Activated T-helper 1 cell treated with anti-CD3 and anti-CD28 coated beads, Interleukin-12 subunit alpha, Interleukin-12 subunit beta, Interleukin-2, Interleukin-4 antibody, amounts not matched to agents 30 ng/mL and 10 ng/mL and 1 ng/mL, durations not matched to agents 14 hours and 24 hours and 36 hours (primary cell): ENCODE measurements around the gene GRB2. TPM values are rescaled to one million over a fixed set of nuclear protein-coding genes. Genes with fewer than 3 reads are reported as not detected.
"Not testable (repeated sequence)": the region's sequence is repeated elsewhere in the genome, so short reads cannot be mapped to it uniquely, and the experiment has no call there.

Source experiments
- DNase-seq: peaks from one replicate; pipeline ENCODE4 v3.0.0; 2021; ENCODE audit warnings: low spot score
- H3K27ac Mint-ChIP-seq: one replicate; pipeline ENCODE4 v1.8.0; 2021; ENCODE audit warnings: mild to moderate bottlenecking, mixed read lengths
- H3K27me3 Mint-ChIP-seq: one replicate; pipeline ENCODE4 v1.8.0; 2022; ENCODE audit warnings: mild to moderate bottlenecking, moderate library complexity, mixed read lengths; ENCODE audit not compliant: insufficient read depth
- H3K36me3 Mint-ChIP-seq: one replicate; pipeline ENCODE4 v1.8.0; 2021; ENCODE audit warnings: low read depth, mixed read lengths
- H3K4me1 Mint-ChIP-seq: one replicate; pipeline ENCODE4 v1.8.0; 2021; ENCODE audit warnings: low read depth, mixed read lengths
- H3K4me3 Mint-ChIP-seq: one replicate; pipeline ENCODE4 v1.8.0; 2021; ENCODE audit warnings: mild to moderate bottlenecking, moderate library complexity, mixed read lengths
- H3K9me3 Mint-ChIP-seq: one replicate; pipeline ENCODE4 v1.8.0; 2021; ENCODE audit warnings: mixed read lengths
- intact Hi-C: fragments of 100-400 bp; cut with micrococcal nuclease; formaldehyde crosslinking; loops from one replicate; pipeline ENCODE4 v1.15.1; 2024
- total RNA-seq: library from RNA; stranded (reverse); gene quantifications from 2 replicates; pipeline ENCODE4 v1.2.3, GENCODE V29; 2022

Gene GRB2
- total RNA-seq, 1 donor from 2014 or later: 172 TPM

- intact Hi-C loops: loop anchor here (2.0 to 5.0 kb wide), 3 partner anchors 33 to 48 kb away; partner anchors contain the start of gene GRB2
- no peaks in the 10 kb centered on the region for H3K9me3 Mint-ChIP-seq
- H3K27ac Mint-ChIP-seq: no peak overlapping the region
- no peaks in the 10 kb centered on the region for H3K27me3 Mint-ChIP-seq
- peaks cover 66% of the 10 kb centered on the region for H3K4me1 Mint-ChIP-seq
- no peak for DNase-seq
- no peak overlapping the region for H3K4me3 Mint-ChIP-seq
- peaks cover 3% of the 10 kb centered on the region for H3K36me3 Mint-ChIP-seq
Observed at GRCh38 chr17:75370286-75370915, 35.1 kb downstream of the GRB2 start.

DNA sequence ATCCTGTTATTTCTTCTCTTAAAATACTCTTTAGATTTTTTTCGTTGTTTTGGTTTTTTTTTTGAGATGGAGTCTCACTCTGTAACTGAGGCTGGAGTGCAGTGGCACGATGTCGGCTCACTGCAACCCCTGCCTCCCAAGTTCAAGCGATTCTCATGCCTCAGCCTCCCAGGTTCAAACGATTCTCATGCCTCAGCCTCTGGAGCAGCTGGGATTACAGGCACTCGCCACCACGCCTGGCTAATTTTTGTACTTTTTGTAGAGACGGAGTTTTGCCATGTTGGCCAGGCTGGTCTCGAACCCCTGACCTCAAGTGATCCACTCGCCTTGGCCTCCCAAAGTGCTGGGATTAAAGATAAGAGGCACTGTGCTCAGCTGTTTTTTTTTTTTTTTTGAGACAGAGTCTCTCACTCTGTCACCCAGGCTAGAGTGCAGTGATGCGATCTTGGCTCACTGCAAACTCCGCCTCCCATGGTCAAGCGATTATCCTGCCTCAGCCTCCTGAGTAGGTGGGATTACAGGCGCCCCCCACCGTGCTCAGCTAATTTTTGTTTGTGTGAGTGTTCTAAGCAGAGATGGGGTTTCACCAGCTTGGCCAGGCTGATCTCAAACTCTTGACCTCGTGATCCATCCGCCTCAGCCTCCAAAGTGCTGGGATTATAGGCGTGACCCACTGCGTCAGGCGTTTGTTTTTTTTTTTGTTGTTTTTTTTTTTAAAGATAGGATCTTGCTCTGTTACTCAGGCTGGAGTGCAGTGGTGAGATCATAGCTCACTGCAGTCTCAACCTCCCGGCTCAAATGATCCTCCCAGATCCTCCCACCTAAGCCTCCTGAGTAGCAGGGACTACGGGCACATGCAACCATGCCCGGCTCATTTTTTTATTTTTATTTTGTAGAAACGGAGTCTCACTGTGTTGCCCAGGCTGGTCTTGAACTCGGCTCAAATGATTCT lies 37.4 kb downstream of the GRB2 start:
- DNase-seq, H3K4me3 Mint-ChIP-seq, H3K36me3 Mint-ChIP-seq, intact Hi-C loops, H3K9me3 Mint-ChIP-seq, H3K27me3 Mint-ChIP-seq: not testable (repeated sequence)
- peaks cover 81% of the 10 kb centered on the region for H3K4me1 Mint-ChIP-seq
- H3K27ac Mint-ChIP-seq: peak overlapping the region; percentile 10

- intact Hi-C loops: no loop called here
- Mint-ChIP-seq H3K4me1 (peaks cover 83% of the 10 kb centered on the region), H3K27me3 (no peaks in the 10 kb centered on the region), H3K4me3 (no peak overlapping the region), H3K9me3 (no peaks in the 10 kb centered on the region), H3K27ac (no peak overlapping the region), H3K36me3 (no peaks in the 10 kb centered on the region)
- no peak for DNase-seq
Observed at GRCh38 chr17:75367312-75367711, 38.2 kb downstream of the GRB2 start.

DNA sequence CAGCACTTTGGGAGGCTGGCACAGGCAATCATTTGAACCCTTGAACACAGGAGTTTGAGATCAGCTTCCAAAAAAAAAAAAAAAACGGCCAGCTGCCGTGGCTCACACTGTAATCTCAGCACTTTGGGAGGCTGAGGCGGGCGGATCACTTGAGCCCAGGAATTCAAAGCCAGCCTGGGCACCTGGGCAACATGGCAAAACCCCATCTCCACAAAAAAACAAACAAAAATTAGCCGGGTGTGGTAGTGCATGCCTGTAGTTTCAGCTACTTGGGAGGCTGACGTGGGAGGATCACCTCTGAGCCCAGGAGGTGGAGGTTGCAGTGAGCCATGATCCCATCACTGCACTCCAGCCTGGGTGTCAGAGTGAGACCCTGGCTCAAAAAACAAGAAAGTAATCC lies 39.0 kb downstream of the GRB2 start:
- no peaks in the 10 kb centered on the region for H3K9me3 Mint-ChIP-seq
- H3K4me3 Mint-ChIP-seq: no peak overlapping the region
- DNase-seq: no peak
- intact Hi-C loops: no loop called here
- no peak overlapping the region for H3K27ac Mint-ChIP-seq
- H3K36me3 Mint-ChIP-seq: no peaks in the 10 kb centered on the region
- H3K4me1 Mint-ChIP-seq: peaks cover 80% of the 10 kb centered on the region
- H3K27me3 Mint-ChIP-seq: no peaks in the 10 kb centered on the region

- intact Hi-C loops: no loop called here
- H3K27ac Mint-ChIP-seq: no peak overlapping the region
- no peaks in the 10 kb centered on the region for H3K9me3 Mint-ChIP-seq
- DNase-seq: no peak
- H3K4me1 Mint-ChIP-seq: peaks cover 80% of the 10 kb centered on the region
- no peaks in the 10 kb centered on the region for H3K27me3 Mint-ChIP-seq
- no peak overlapping the region for H3K4me3 Mint-ChIP-seq
- H3K36me3 Mint-ChIP-seq: no peaks in the 10 kb centered on the region
Observed at GRCh38 chr17:75365931-75366275, 39.6 kb downstream of the GRB2 start.

DNA sequence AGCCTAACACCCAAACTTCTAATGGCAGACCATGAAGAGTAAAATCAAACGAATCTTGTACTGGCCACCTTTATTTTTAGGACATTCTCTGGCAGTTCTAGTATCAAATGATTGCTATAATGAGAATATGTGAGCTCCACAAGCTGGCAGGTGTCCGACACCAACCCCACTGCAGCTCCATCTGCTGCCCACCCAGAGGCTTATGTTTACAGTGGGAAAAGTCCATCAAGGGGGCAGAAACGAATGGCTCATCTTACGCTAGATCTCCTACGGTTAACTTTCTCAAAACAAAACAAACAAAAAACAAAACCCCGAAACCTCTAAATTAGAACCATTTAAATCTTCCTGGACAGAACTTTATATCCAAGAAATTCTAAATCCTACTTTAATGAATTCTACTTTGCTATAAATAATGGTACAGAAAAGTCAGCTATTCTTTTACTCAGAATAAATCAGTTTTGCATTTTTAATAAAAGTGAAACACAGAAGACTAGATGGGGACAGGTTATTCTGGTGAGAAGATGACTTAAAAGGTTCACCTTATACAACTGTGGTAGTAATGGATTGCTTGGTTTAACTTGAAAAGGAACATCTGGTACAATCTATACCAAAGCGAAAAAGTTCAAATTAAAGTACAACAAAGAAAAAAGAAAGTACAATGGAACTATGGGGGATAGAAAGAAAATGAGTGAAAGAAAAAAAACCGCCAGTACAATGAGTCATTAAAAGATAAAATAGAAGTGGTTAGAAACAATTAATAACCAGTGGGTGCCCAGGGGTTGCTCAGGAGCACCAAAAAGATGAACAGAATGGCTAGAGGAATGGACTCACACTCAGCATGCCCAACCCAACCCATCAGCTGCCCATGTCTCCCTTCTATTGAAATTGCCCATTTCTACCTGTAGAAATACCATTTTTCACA lies 40.2 kb downstream of the GRB2 start:
- peaks cover 81% of the 10 kb centered on the region for H3K4me1 Mint-ChIP-seq
- no peaks in the 10 kb centered on the region for H3K36me3 Mint-ChIP-seq
- no peaks in the 10 kb centered on the region for H3K27me3 Mint-ChIP-seq
- no peak overlapping the region for H3K4me3 Mint-ChIP-seq
- H3K9me3 Mint-ChIP-seq: no peaks in the 10 kb centered on the region
- intact Hi-C loops: no loop called here
- peak overlapping the region; percentile 11 for H3K27ac Mint-ChIP-seq
- no peak for DNase-seq

GRCh38 chr17:75364078-75364477 lies 41.4 kb downstream of the GRB2 start:
- Mint-ChIP-seq H3K36me3 (no peaks in the 10 kb centered on the region), H3K27me3 (no peaks in the 10 kb centered on the region), H3K4me3 (no peak overlapping the region), H3K27ac (no peak overlapping the region), H3K4me1 (peaks cover 83% of the 10 kb centered on the region), H3K9me3 (no peaks in the 10 kb centered on the region)
- intact Hi-C loops: no loop called here
- no peak for DNase-seq

DNA sequence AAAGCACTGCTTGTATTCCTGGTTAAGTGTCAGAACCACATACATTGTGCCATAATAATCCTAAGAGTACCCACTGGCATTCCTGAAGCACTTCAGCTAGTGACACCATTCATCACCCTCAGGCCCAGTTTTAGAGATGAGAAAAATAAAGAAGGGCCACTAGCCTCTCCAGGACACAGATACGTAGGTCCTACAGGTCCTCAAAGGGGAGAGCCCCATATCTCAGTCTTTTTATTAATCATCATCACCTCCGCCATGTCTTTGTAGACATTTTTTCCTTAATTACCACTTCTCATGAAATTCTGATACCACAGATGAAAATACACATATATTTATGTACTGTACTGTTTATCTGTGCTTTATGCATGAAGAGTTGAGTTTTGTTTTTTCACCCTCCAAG lies 43.5 kb downstream of the GRB2 start:
- DNase-seq: no peak
- Mint-ChIP-seq H3K36me3 (peaks cover 8% of the 10 kb centered on the region), H3K27me3 (no peaks in the 10 kb centered on the region), H3K4me3 (no peak overlapping the region), H3K9me3 (no peaks in the 10 kb centered on the region), H3K4me1 (peaks cover 73% of the 10 kb centered on the region), H3K27ac (no peak overlapping the region)
- intact Hi-C loops: no loop called here

DNA sequence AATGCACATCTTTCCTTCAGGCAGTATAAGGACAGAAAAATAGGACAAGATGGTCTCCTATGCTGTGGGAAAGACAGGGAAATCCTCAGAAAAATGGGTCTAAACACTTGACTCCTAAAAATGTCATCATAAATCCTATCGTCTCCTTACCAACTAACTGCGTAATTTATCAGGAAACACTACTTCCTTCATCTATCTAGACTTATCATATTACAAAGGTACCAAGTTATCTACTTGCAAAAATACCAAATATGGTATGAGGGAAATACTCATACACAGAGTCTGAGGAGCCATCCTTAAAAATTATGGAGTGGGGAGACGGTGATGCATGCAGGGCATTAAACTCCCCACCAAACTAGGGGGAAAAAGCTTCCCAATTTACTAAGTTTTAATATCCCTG lies 44.1 kb downstream of the GRB2 start:
- intact Hi-C loops: no loop called here
- peaks cover 14% of the 10 kb centered on the region for H3K36me3 Mint-ChIP-seq
- DNase-seq: no peak
- no peaks in the 10 kb centered on the region for H3K9me3 Mint-ChIP-seq
- peaks cover 74% of the 10 kb centered on the region for H3K4me1 Mint-ChIP-seq
- H3K27ac Mint-ChIP-seq: peak overlapping the region; percentile 15
- H3K27me3 Mint-ChIP-seq: no peaks in the 10 kb centered on the region
- no peak overlapping the region for H3K4me3 Mint-ChIP-seq

- peak overlapping the region; percentile 9 for H3K4me3 Mint-ChIP-seq
- peaks cover 17% of the 10 kb centered on the region for H3K36me3 Mint-ChIP-seq
- H3K4me1 Mint-ChIP-seq: peaks cover 51% of the 10 kb centered on the region
- H3K27me3 Mint-ChIP-seq: no peaks in the 10 kb centered on the region
- no peaks in the 10 kb centered on the region for H3K9me3 Mint-ChIP-seq
- intact Hi-C loops: no loop called here
- no peak for DNase-seq
- H3K27ac Mint-ChIP-seq: peak overlapping the region; percentile 40
Observed at GRCh38 chr17:75356260-75356937, 49.1 kb downstream of the GRB2 start.

DNA sequence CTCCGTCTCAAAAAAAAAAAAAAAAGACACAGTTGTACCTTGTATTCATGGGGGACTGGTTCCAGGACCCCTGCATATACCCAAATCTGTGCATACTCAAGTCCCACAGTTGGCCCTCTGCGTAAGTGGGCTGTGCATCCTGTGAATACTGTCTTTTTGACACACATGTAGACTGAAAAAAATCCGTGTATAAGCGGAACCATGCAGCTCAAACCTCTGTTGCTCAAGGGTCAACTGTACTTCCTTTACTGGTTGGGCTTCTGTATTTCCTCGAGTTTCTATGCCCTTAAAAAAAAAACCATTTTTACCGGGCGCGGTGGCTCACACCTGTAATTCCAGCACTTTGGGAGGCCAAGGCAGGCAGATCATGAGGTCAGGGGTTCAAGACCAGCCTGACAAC lies 52.3 kb downstream of the GRB2 start:
- intact Hi-C loops: no loop called here
- Mint-ChIP-seq H3K27ac (no peak overlapping the region), H3K4me3 (no peak overlapping the region), H3K4me1 (peaks cover 60% of the 10 kb centered on the region), H3K36me3 (peaks cover 16% of the 10 kb centered on the region), H3K27me3 (no peaks in the 10 kb centered on the region), H3K9me3 (no peaks in the 10 kb centered on the region)
- DNase-seq: no peak

DNA sequence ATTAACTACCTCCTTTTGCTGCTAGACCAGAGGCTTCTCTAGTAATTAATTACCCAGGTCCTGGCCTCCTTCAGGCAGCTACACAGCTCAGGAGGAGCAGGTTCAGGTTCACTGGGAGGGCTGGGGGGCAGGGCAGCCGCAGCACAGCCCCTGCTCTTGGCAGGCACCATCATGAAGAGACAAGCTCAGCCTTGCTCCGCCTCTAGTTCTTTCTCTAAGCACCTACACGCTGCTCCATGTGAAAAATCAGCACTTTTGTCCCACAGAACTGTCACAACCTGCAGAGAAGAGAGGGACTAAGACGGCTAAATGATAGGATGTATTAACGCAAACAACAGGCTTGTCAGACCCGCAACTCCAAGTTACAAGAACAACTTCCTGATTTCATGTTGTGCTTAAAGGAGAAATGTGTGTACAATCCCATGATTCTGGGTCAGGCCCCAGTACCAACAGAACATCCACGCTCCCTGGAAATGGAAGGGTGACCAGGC lies 53.4 kb downstream of the GRB2 start:
- Mint-ChIP-seq H3K4me3 (no peak overlapping the region), H3K27me3 (no peaks in the 10 kb centered on the region), H3K9me3 (no peaks in the 10 kb centered on the region), H3K36me3 (peaks cover 12% of the 10 kb centered on the region), H3K27ac (no peak overlapping the region), H3K4me1 (peaks cover 66% of the 10 kb centered on the region)
- intact Hi-C loops: no loop called here
- DNase-seq: no peak
